ENCODE data around the gene DDX10.

GRCh38 chr11:108724974-108725689, 60.3 kb downstream of the DDX10 start:
- TF ChIP-seq CTCF (IDR thresholded peaks at IDR 0.05; ENCODE audit: control extremely low read depth in 1 of 3, insufficient read depth in 1 of 3, low read depth in 1 of 3, low read length in 3 of 3) (no peak), EZH2 (IDR thresholded peaks at IDR 0.05; ENCODE audit: low read depth, low read length, severe bottlenecking) (no peak), CREB1 (IDR thresholded peaks at IDR 0.05) (no peak), POLR2AphosphoS5 (IDR thresholded peaks at IDR 0.05; ENCODE audit: low read depth, low read length) (no peak), HDAC6 (IDR thresholded peaks at IDR 0.05; ENCODE audit: low read depth, low read length) (no peak), CBX5 (IDR thresholded peaks at IDR 0.05; ENCODE audit: low read depth, low read length) (no peak), SRF (IDR thresholded peaks at IDR 0.05; ENCODE audit: low read depth, low read length) (no peak)

Measured in H1 (cell line).